Type B pancreatic cell (in vitro differentiated cells): ENCODE data around the gene STON2. TPM values are rescaled to one million over a fixed set of nuclear protein-coding genes. Genes with fewer than 3 reads are reported as not detected.

Experiments
- DNase-seq: peaks from one replicate; pipeline ENCODE4 v3.0.0; 2021; ENCODE audit warnings: mixed read lengths; ENCODE audit not compliant: unreplicated experiment; ENCODE audit errors: extremely low spot score
- H3K27ac Mint-ChIP-seq: 2 replicates; pipeline ENCODE4 v1.8.0; 2021; ENCODE audit warnings: mild to moderate bottlenecking, mixed read lengths
- H3K27me3 Mint-ChIP-seq: 2 replicates; pipeline ENCODE4 v1.8.0; 2021; ENCODE audit warnings: mixed read lengths
- H3K36me3 Mint-ChIP-seq: 2 replicates; pipeline ENCODE4 v1.8.0; 2021; ENCODE audit warnings: mixed read lengths
- H3K4me1 Mint-ChIP-seq: one replicate; pipeline ENCODE4 v1.8.0; 2021; ENCODE audit warnings: mixed read lengths; ENCODE audit not compliant: unreplicated experiment
- H3K4me3 Mint-ChIP-seq: 2 replicates; pipeline ENCODE4 v1.8.0; 2021; ENCODE audit warnings: mild to moderate bottlenecking, mixed read lengths
- H3K9me3 Mint-ChIP-seq: 2 replicates; pipeline ENCODE4 v1.8.0; 2021; ENCODE audit warnings: mixed read lengths
- total RNA-seq: library from RNA; stranded (reverse); gene quantifications from 2 replicates; pipeline ENCODE4 v1.2.1, GENCODE V29; 2021; ENCODE audit warnings: low replicate concordance
- TF ChIP-seq, protein P1 (sequence below): fragments of 200-600 bp; sonication (generic); conservative IDR thresholded peaks from 2 replicates; pipeline ENCODE4 v1.5.0; 2021; ENCODE audit warnings: antibody characterized with exemption, mild to moderate bottlenecking

Gene STON2
- total RNA-seq, 1 donor from 2014 or later, result 40.4 TPM

DNA sequence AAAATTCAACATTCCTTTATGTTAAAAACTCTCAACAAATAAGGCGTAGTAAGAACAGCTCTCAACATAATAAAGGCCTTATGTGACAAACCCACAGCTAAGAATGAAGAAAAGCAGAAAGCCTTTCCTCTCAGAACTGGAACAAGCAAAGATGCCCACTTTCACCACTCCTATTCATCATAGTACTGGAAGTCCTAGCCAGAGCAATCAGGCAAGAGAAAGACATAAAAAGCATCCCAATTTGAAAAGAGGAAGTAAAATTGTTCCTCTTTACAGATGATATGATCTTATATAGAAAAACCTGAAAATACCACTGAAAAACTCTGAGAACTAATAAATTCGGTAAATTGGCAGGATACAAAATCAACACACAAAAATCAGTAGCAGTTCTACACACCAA is 52.1 kb downstream of the STON2 start:
- H3K9me3 Mint-ChIP-seq, result no peaks in the 10 kb centered on the region
- H3K27me3 Mint-ChIP-seq, result no peaks in the 10 kb centered on the region
- H3K27ac Mint-ChIP-seq, result no peak overlapping the region
- TF ChIP-seq, protein P1, sequence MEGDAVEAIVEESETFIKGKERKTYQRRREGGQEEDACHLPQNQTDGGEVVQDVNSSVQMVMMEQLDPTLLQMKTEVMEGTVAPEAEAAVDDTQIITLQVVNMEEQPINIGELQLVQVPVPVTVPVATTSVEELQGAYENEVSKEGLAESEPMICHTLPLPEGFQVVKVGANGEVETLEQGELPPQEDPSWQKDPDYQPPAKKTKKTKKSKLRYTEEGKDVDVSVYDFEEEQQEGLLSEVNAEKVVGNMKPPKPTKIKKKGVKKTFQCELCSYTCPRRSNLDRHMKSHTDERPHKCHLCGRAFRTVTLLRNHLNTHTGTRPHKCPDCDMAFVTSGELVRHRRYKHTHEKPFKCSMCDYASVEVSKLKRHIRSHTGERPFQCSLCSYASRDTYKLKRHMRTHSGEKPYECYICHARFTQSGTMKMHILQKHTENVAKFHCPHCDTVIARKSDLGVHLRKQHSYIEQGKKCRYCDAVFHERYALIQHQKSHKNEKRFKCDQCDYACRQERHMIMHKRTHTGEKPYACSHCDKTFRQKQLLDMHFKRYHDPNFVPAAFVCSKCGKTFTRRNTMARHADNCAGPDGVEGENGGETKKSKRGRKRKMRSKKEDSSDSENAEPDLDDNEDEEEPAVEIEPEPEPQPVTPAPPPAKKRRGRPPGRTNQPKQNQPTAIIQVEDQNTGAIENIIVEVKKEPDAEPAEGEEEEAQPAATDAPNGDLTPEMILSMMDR, result no peak
- no peak for DNase-seq
- H3K36me3 Mint-ChIP-seq, result no peaks in the 10 kb centered on the region
- H3K4me3 Mint-ChIP-seq, result no peak overlapping the region
- H3K4me1 Mint-ChIP-seq, result peaks cover 8% of the 10 kb centered on the region

DNA sequence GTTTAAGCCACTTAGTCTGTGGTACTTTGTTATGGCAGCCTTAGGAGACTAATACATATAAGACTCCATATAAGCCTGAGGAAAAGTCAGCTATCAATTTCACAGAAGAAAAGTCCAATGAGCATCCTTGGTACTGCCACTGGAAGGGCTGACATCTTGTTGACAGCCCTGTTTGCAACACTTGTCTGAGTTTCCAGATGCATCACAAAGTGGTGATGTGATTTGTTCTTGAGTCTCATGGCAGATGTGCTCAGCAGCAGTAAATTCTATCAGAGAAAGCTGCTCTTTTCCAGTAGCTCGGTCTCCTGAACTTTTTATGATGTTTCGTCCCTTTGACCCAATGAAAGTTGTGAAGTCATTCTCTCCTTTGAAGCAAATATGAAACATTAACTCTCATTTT is 54.3 kb downstream of the STON2 start:
- Mint-ChIP-seq H3K4me1 (peaks cover 13% of the 10 kb centered on the region), H3K27ac (no peak overlapping the region), H3K36me3 (no peaks in the 10 kb centered on the region), H3K27me3 (no peaks in the 10 kb centered on the region), H3K4me3 (no peak overlapping the region), H3K9me3 (no peaks in the 10 kb centered on the region)
- TF ChIP-seq, protein P1, result no peak
- no peak for DNase-seq

DNA sequence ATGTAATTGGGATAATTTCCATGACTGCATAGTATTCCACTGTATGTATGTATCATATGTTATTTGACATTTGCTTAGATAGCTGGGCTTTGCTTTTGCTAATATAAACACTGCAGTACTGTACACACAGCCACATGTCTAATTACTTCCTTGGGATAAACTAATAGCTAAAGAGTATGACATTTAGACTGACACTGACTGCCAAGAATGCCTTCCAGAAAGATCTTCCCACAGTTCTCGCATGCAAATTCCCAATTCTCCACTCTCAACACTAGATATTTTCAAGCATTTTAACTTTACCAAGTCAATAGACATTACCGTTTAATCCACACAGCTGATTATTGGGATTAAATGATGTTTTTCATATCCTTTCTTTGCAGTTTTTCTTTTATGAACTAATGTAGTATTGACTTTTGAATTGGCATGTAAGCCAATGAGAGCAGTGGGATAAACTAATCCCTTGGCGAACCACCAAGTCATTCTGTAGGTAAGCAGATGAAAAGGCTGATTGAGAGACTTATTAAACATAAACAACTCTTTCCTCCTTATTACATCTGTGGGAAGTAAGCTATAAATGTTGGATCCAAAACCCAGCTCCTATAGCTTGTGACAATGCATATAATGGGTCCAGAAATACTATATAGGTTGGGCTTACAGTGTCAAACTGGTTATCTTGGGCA is 55.5 kb downstream of the STON2 start:
- no peak overlapping the region for H3K27ac Mint-ChIP-seq
- no peaks in the 10 kb centered on the region for H3K9me3 Mint-ChIP-seq
- H3K27me3 Mint-ChIP-seq, result no peaks in the 10 kb centered on the region
- TF ChIP-seq, protein P1, result no peak
- H3K4me3 Mint-ChIP-seq, result no peak overlapping the region
- no peak for DNase-seq
- H3K36me3 Mint-ChIP-seq, result no peaks in the 10 kb centered on the region
- peaks cover 13% of the 10 kb centered on the region for H3K4me1 Mint-ChIP-seq

DNA sequence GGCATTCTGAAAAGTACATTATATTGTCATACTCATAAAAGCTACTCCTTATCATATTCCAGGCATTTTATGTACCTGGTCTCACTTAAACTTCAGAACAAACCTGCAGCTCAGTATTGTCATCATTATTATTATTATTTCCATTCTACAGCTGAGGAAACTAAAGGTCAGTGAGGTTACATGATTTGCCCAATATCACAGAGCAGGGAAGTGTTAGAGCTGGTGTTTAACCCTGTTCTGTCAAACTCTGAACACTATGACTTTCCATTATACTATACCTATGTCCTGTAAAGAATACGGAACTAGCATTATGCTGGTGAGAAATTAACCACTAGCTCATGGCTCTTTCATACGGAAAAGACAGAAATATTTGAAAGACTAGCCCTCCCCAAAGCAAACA is 56.4 kb downstream of the STON2 start:
- no peak for DNase-seq
- H3K4me1 Mint-ChIP-seq, result peaks cover 13% of the 10 kb centered on the region
- no peaks in the 10 kb centered on the region for H3K36me3 Mint-ChIP-seq
- no peaks in the 10 kb centered on the region for H3K27me3 Mint-ChIP-seq
- H3K4me3 Mint-ChIP-seq, result no peak overlapping the region
- TF ChIP-seq, protein P1, result no peak
- no peaks in the 10 kb centered on the region for H3K9me3 Mint-ChIP-seq
- no peak overlapping the region for H3K27ac Mint-ChIP-seq

GRCh38 chr14:81342850-81343580 is 57.1 kb downstream of the STON2 start:
- no peaks in the 10 kb centered on the region for H3K9me3 Mint-ChIP-seq
- no peak overlapping the region for H3K27ac Mint-ChIP-seq
- DNase-seq, result no peak
- H3K4me1 Mint-ChIP-seq, result peaks cover 13% of the 10 kb centered on the region
- TF ChIP-seq, protein P1, result no peak
- no peaks in the 10 kb centered on the region for H3K27me3 Mint-ChIP-seq
- no peaks in the 10 kb centered on the region for H3K36me3 Mint-ChIP-seq
- no peak overlapping the region for H3K4me3 Mint-ChIP-seq
